Natural killer cell (primary cell): ENCODE measurements around the gene ST6GALNAC1. TPM values are rescaled to one million over a fixed set of nuclear protein-coding genes. Genes with fewer than 3 reads are reported as not detected.

Source experiments
- ATAC-seq, 3 donors: fragments of 150-1000 bp in 2 of 3; fragments of 200-7000 bp in 1 of 3; cut with Tn5 transposase; 1 replicate in 1 of 3; 2 replicates in 2 of 3; pipeline ENCODE4 v1.10.0; 2021; ENCODE audit warnings: mild to moderate bottlenecking in 2 of 3, moderate library complexity in 2 of 3
- DNase-seq, 2 donors: peaks; one replicate each; pipeline versions ENCODE4 v3.0.0 to v3.0.0-alpha.2; 2013 to 2021; ENCODE audit warnings: mixed read lengths in 1 of 2
- H3K27ac ChIP-seq: one replicate; pipeline ENCODE4 v1.5.1; 2013; ENCODE audit warnings: mild to moderate bottlenecking, low read length
- H3K27me3 ChIP-seq: one replicate; pipeline ENCODE4 v1.6.1; 2013; ENCODE audit warnings: low read length; ENCODE audit not compliant: control insufficient read depth, insufficient read depth
- H3K36me3 ChIP-seq: one replicate; pipeline ENCODE4 v1.6.1; 2013; ENCODE audit warnings: low read length; ENCODE audit not compliant: control insufficient read depth, insufficient read depth
- H3K4me1 ChIP-seq: one replicate; pipeline ENCODE4 v1.6.1; 2013; ENCODE audit warnings: low read length; ENCODE audit not compliant: control insufficient read depth, insufficient read depth
- H3K4me3 ChIP-seq: one replicate; pipeline ENCODE4 v1.5.1; 2013; ENCODE audit warnings: low read length
- H3K9me3 ChIP-seq: one replicate; pipeline ENCODE4 v1.6.1; 2013; ENCODE audit warnings: low read length; ENCODE audit not compliant: control insufficient read depth, insufficient read depth
- H3K27ac Mint-ChIP-seq, 2 donors: one replicate each; pipeline ENCODE4 v1.8.0; 2022; ENCODE audit warnings: mild to moderate bottlenecking in 2 of 2, mixed read lengths in 2 of 2, moderate library complexity in 1 of 2
- H3K27me3 Mint-ChIP-seq, 2 donors: one replicate each; pipeline ENCODE4 v1.8.0; 2022; ENCODE audit warnings: low read depth in 2 of 2, mixed read lengths in 2 of 2
- H3K36me3 Mint-ChIP-seq: one replicate; pipeline ENCODE4 v1.8.0; 2022; ENCODE audit warnings: mixed read lengths
- H3K4me1 Mint-ChIP-seq, 2 donors: one replicate each; pipeline ENCODE4 v1.8.0; 2022; ENCODE audit warnings: mixed read lengths in 2 of 2
- H3K4me3 Mint-ChIP-seq: one replicate; pipeline ENCODE4 v1.8.0; 2022; ENCODE audit warnings: mild to moderate bottlenecking, moderate library complexity, mixed read lengths
- H3K9me3 Mint-ChIP-seq, 2 donors: one replicate each; pipeline ENCODE4 v1.8.0; 2022; ENCODE audit warnings: mixed read lengths in 2 of 2
- WGBS: methylation state at CpG from one replicate; pipeline ENCODE4 v1.1.7; 2013; ENCODE audit warnings: missing lambda C conversion rate; ENCODE audit not compliant: insufficient coverage; 5-methylcytosine and 5-hydroxymethylcytosine counted together
- intact Hi-C: fragments of 100-400 bp; cut with micrococcal nuclease; formaldehyde crosslinking; loops from one replicate; pipeline ENCODE4 v1.14.2; 2022
- total RNA-seq, 4 donors: library from RNA; stranded (reverse); fragments of 120-200 nt in 1 of 4; gene quantifications; one replicate each; pipeline versions ENCODE4 v1.2.3 to v1.2.4, GENCODE V29; 2013 to 2022
- TF ChIP-seq, protein P1 (sequence below): fragments of 200-600 bp; IDR thresholded peaks from one replicate; pipeline ENCODE4 v1.8.0; 2022; ENCODE audit warnings: antibody characterized with exemption

The ST6GALNAC1 gene
- total RNA-seq, 3 donors from 2014 or later (not counting 1 experiment from before 2014, with no cell fraction given): 1.0 TPM; not detected in 2

DNA sequence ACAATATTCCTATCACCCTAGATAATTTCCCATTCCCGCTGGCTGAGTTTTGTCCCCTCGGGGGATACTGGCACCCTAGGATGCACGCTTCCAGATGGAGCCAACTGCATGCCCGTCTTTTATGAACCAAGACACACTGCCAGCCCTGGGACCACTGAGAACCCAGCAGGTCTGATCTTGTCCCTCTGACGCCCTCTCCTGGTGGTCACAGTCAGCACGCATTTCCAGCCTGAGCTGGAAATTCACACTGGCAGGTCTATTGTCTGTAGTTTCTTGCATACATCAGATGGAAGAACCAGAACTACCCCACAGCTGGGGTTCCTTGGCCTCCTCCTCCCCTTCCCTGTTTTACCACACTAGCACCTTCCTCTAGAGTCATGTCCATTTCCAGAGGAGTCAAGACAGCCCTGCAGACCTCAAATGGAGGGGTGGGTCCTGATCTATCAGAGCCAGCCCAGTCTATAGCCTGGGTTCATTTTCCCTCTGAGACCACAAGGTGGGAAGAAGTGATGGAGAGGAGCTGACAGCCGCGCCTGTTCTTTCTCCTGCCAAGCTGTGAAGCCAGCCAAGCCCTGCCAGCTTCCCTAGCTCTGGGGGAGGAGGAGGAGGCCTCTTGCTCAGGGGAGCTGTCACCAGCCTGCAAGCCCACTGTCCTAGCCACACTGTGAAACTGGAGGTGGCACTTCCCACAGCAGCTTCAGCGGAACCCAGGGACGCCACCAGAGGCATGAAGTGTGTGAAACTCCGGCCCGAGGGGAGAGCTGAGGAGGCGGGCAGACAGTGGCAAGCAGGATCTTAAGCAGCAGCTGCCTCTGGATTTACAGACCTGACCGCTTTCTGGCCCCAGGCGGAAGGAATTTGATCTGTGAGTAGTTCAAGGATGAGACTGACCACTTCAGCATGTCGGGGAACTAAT is 37.9 kb upstream of the ST6GALNAC1 start:
- Histone ChIP-seq H3K9me3 (no peaks in the 10 kb centered on the region), H3K36me3 (peaks cover 2% of the 10 kb centered on the region), H3K4me1 (peaks cover 61% of the 10 kb centered on the region), H3K27ac (peak overlapping the region; percentile 39), H3K27me3 (no peaks in the 10 kb centered on the region), H3K4me3 (no peak overlapping the region)
- H3K9me3 Mint-ChIP-seq: no peaks in the 10 kb centered on the region
- peak overlapping the region; percentile 85 for H3K4me3 Mint-ChIP-seq
- H3K27me3 Mint-ChIP-seq: no peaks in the 10 kb centered on the region
- TF ChIP-seq, protein P1, sequence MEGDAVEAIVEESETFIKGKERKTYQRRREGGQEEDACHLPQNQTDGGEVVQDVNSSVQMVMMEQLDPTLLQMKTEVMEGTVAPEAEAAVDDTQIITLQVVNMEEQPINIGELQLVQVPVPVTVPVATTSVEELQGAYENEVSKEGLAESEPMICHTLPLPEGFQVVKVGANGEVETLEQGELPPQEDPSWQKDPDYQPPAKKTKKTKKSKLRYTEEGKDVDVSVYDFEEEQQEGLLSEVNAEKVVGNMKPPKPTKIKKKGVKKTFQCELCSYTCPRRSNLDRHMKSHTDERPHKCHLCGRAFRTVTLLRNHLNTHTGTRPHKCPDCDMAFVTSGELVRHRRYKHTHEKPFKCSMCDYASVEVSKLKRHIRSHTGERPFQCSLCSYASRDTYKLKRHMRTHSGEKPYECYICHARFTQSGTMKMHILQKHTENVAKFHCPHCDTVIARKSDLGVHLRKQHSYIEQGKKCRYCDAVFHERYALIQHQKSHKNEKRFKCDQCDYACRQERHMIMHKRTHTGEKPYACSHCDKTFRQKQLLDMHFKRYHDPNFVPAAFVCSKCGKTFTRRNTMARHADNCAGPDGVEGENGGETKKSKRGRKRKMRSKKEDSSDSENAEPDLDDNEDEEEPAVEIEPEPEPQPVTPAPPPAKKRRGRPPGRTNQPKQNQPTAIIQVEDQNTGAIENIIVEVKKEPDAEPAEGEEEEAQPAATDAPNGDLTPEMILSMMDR: peak; percentile 52
- WGBS: 55% methylated on average over 16 of the region's 16 CpGs
- H3K36me3 Mint-ChIP-seq: no peaks in the 10 kb centered on the region
- DNase-seq (peak; percentile 56 to 86), ATAC-seq (peak; percentile 63 to 72 (median 70))
- H3K27ac Mint-ChIP-seq: peak overlapping the region; percentile 66 to 82
- intact Hi-C loops: loop anchor here (1.0 to 5.0 kb wide), 2 partner anchors 36 to 158 kb away; no protein-coding TSS in a partner anchor
- peaks cover 18 to 21% of the 10 kb centered on the region in 2 donors for H3K4me1 Mint-ChIP-seq

DNA sequence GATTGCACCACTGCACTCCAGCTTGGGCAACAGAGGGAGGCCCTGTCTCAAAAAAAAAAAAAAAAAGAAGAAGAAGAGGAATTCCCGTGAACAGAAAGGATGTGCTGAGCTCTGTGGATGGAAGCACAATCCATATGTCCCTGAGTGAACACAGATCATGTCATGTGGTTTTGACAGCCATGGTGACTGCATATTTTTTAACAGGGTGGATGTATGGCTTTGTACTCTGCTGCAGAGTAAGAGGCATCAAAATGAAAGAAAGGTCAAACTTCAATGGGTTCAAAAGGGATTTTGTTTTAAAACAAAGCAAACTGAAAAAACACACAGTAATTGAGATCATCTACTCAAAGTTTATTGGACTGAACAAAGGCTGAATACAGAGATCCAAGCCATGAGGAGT is 35.7 kb upstream of the ST6GALNAC1 start:
- no peaks in the 10 kb centered on the region for H3K9me3 ChIP-seq
- H3K36me3 Mint-ChIP-seq: no peaks in the 10 kb centered on the region
- H3K27me3 ChIP-seq: no peaks in the 10 kb centered on the region
- H3K36me3 ChIP-seq: no peaks in the 10 kb centered on the region
- peaks cover 61% of the 10 kb centered on the region for H3K4me1 ChIP-seq
- H3K27me3 Mint-ChIP-seq: no peaks in the 10 kb centered on the region
- H3K9me3 Mint-ChIP-seq: no peaks in the 10 kb centered on the region
- no peak overlapping the region for H3K4me3 Mint-ChIP-seq
- peaks cover 18 to 21% of the 10 kb centered on the region in 2 donors for H3K4me1 Mint-ChIP-seq
- no peak overlapping the region for H3K4me3 ChIP-seq
- intact Hi-C loops: no loop called here
- no peak overlapping the region for H3K27ac Mint-ChIP-seq
- DNase-seq (no peak), ATAC-seq (no peak)
- H3K27ac ChIP-seq: no peak overlapping the region
- WGBS: 86% methylated on average over 1 of the region's 1 CpG
- TF ChIP-seq, protein P1: no peak

DNA sequence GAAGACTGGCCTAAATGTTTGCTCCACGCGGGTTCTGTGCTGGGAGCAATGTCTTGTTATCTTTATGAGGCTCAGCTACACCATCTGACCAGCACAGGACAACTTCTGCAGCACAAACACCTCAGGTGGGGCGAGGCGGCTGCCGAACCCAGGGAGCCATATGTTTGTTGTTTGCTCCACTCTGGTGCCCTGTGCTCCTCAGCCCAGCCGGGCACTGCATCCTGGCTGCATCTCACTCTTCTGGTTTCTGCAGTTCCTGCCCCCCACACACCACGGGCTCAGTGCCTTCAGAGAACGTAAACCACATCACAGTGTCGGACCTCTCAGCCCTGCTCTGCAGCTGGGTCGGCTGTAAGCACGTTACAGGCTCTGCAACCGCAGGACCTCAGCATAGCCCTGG is 34.8 kb upstream of the ST6GALNAC1 start:
- peak overlapping the region; percentile 50 for H3K27ac ChIP-seq
- Mint-ChIP-seq H3K27ac (no peak overlapping the region), H3K4me1 (peaks cover 18 to 21% of the 10 kb centered on the region in 2 donors), H3K4me3 (no peak overlapping the region), H3K9me3 (no peaks in the 10 kb centered on the region), H3K36me3 (no peaks in the 10 kb centered on the region), H3K27me3 (no peaks in the 10 kb centered on the region)
- 16% methylated on average over 12 of the region's 12 CpGs for WGBS
- DNase-seq: peak; percentile 46 to 70
- TF ChIP-seq, protein P1: no peak
- no peaks in the 10 kb centered on the region for H3K27me3 ChIP-seq
- no peak overlapping the region for H3K4me3 ChIP-seq
- ATAC-seq: peak; percentile 74 to 85 (median 78)
- H3K9me3 ChIP-seq: no peaks in the 10 kb centered on the region
- H3K4me1 ChIP-seq: peaks cover 57% of the 10 kb centered on the region
- H3K36me3 ChIP-seq: no peaks in the 10 kb centered on the region
- intact Hi-C loops: no loop called here
